ENCODE data around the gene CC2D2B. TPM values are rescaled to one million over a fixed set of nuclear protein-coding genes. Genes with fewer than 3 reads are reported as not detected.

The CC2D2B gene
- total and polyA plus RNA-seq, 10 donors = 0.26 to 7.1 (median 2.8) TPM

DNA sequence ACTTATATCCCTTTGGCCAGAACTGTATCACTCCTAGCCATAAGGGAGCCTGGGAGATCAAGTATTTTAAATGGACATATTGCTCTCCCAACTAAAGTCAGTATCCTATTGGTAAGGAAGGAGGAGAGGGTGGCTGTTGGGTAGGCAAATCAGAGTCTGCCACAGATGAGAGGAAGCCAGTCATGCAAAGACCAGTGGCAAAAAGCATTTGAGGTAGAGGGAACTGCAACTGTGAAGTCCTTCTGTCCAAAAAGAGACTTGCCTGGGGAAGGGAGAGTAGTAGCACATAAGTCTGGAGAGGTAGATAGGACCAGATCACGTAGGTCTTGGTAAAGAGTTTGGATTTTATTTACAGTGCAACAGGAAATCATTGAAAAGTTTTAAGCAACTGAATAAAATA is 126.8 kb downstream of the CC2D2B start:
- Histone ChIP-seq H3K27ac (no peak overlapping the region), H3K36me3 (no peaks in the 10 kb centered on the region), H3K27me3 (replicated peaks in 1 of 7) (no peaks in the 10 kb centered on the region), H3K9me3 (peaks cover 0 to 5% (median 0%) of the 10 kb centered on the region in 8 donors), H3K4me1 (no peaks in the 10 kb centered on the region), H3K4me3 (no peak overlapping the region)
- TF ChIP-seq, protein P1, sequence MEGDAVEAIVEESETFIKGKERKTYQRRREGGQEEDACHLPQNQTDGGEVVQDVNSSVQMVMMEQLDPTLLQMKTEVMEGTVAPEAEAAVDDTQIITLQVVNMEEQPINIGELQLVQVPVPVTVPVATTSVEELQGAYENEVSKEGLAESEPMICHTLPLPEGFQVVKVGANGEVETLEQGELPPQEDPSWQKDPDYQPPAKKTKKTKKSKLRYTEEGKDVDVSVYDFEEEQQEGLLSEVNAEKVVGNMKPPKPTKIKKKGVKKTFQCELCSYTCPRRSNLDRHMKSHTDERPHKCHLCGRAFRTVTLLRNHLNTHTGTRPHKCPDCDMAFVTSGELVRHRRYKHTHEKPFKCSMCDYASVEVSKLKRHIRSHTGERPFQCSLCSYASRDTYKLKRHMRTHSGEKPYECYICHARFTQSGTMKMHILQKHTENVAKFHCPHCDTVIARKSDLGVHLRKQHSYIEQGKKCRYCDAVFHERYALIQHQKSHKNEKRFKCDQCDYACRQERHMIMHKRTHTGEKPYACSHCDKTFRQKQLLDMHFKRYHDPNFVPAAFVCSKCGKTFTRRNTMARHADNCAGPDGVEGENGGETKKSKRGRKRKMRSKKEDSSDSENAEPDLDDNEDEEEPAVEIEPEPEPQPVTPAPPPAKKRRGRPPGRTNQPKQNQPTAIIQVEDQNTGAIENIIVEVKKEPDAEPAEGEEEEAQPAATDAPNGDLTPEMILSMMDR (IDR thresholded peaks at IDR 0.05 in 8 of 11, conservative IDR thresholded peaks at IDR 0.05 in 3 of 11) = no peak
- no peak for TF ChIP-seq POLR2A (IDR thresholded peaks at IDR 0.05)
- TF ChIP-seq POLR2AphosphoS5 (IDR thresholded peaks at IDR 0.05) = no peak
- 84 to 97% (median 93%) methylated on average over 1 of the region's 1 CpG for WGBS, 5 donors
- intact Hi-C loops (cut with DNase I; ENCODE audit: low total_unique reads) = no loop called here
- no peak for DNase-seq

DNA sequence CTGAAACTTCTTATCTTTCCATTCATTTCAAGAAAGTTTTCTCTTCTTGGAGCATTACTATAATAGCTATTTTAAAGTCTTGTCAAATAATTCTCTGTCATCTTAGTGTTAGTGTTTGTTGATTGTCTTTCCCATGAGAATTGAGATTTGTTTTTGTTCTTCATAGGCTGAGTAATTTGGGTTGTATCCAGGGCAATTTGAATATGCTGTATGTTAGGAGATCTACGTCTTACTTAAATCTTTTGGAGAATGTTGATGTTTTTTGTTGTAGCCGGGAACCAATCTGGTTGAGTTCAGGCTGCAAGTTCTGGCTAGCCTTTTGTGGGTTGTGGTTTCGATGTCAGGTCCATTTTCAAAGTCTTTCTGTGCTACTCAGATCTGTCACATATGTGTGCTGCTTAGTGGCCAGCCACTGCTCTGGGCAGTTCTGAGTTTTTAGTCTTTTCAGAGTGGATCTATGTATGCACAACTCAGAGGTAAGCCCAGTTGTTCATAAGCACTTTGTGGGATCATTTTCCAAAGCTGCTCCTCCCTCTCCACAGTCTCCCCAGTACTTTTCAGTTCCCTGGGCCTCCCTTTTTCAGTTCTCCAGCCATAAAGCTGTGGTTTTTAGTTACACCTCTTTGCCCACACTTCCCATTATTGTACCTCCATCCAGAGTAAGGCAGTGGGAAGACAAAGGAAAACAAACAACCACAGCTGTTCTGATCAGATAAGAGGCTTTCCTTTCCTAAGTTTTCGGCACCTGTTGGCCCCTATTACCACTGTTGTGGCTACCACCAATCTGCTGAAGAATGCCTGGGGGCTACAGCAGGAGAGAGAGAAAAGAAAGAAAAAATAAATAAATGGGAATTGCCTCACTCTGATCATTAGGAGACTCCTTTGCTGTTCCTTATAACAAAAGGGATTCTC is 131.0 kb downstream of the CC2D2B start:
- no peak overlapping the region for H3K4me3 ChIP-seq
- H3K27ac ChIP-seq = no peak overlapping the region
- TF ChIP-seq POLR2AphosphoS5 (IDR thresholded peaks at IDR 0.05) = no peak
- no peak for TF ChIP-seq POLR2A (IDR thresholded peaks at IDR 0.05)
- TF ChIP-seq, protein P1 (IDR thresholded peaks at IDR 0.05 in 8 of 11, conservative IDR thresholded peaks at IDR 0.05 in 3 of 11) = no peak
- intact Hi-C loops (cut with DNase I; ENCODE audit: low total_unique reads) = no loop called here
- H3K4me1 ChIP-seq = peaks cover 5 to 13% (median 7%) of the 10 kb centered on the region in 6 donors
- no peaks in the 10 kb centered on the region for H3K36me3 ChIP-seq
- WGBS, 5 donors = 84 to 90% (median 86%) methylated on average over 4 of the region's 4 CpGs
- peaks cover 0 to 5% (median 0%) of the 10 kb centered on the region in 8 donors for H3K9me3 ChIP-seq
- H3K27me3 ChIP-seq (replicated peaks in 1 of 7) = no peaks in the 10 kb centered on the region
- no peak for DNase-seq

DNA sequence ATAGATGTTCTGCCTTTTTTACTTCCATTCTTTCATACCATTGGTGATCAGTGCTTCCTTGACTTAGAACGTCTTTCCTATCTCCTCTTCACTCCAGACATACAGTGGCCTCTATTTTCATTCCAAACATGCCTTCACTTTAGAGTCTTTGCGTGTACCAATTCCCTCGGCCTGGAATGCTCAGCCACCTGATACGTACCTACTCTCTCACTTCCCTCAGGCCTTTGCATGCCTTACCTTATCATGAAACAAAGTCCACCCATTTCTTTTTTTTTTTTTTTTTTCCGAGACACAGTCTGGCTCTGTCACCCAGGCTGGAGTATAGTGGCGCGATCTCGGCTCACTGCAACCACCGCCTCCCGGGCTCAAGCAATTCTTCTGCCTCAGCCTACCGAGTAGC is 133.4 kb downstream of the CC2D2B start:
- H3K9me3 ChIP-seq = peaks cover 0 to 3% (median 0%) of the 10 kb centered on the region in 8 donors
- no peak overlapping the region for H3K27ac ChIP-seq
- no peaks in the 10 kb centered on the region for H3K27me3 ChIP-seq (replicated peaks in 1 of 7)
- H3K36me3 ChIP-seq = peaks cover 0 to 3% (median 0%) of the 10 kb centered on the region in 6 donors
- intact Hi-C loops (cut with DNase I; ENCODE audit: low total_unique reads) = no loop called here
- no peak for DNase-seq
- no peak overlapping the region for H3K4me3 ChIP-seq
- WGBS, 5 donors = 96 to 98% (median 97%) methylated on average over 11 of the region's 11 CpGs
- peaks cover 6 to 35% (median 25%) of the 10 kb centered on the region in 6 donors for H3K4me1 ChIP-seq
- TF ChIP-seq POLR2AphosphoS5 (IDR thresholded peaks at IDR 0.05) = no peak
- no peak for TF ChIP-seq POLR2A (IDR thresholded peaks at IDR 0.05)
- TF ChIP-seq, protein P1 (IDR thresholded peaks at IDR 0.05 in 8 of 11, conservative IDR thresholded peaks at IDR 0.05 in 3 of 11) = no peak

Data from spleen (tissue), 11 donors.